Measurements from ENCODE around the gene PGAP3.

GRCh38 chr17:39640591-39641031 lies 47.2 kb downstream of the PGAP3 start:
- TF ChIP-seq CTCF (IDR thresholded peaks at IDR 0.05) (no peak), POLR2A (IDR thresholded peaks at IDR 0.05) (no peak), POLR2AphosphoS5 (IDR thresholded peaks at IDR 0.05) (no peak)
